K562 (cell line): ENCODE data around the gene SHB. TPM values are rescaled to one million over a fixed set of nuclear protein-coding genes. Genes with fewer than 3 reads are reported as not detected.

ENCODE experiments used
- BRF1 ChIP-seq: IDR thresholded peaks from 3 replicates; pipeline ENCODE4 v1.6.1; 2011; ENCODE audit warnings: borderline replicate concordance, mild to moderate bottlenecking; ENCODE audit not compliant: insufficient read length; ENCODE audit errors: extremely low read depth
- CEBPG ChIP-seq, 3 experiments: fragments of 200-800 bp in 1 of 3; sonication (Bioruptor generic) in 1 of 3; sonication (generic) in 1 of 3; formaldehyde crosslinking in 1 of 3; IDR thresholded peaks in 2 of 3; conservative IDR thresholded peaks in 1 of 3; 2 replicates each; pipeline versions ENCODE4 v1.6.1 to v1.8.0; 2016 to 2022; ENCODE audit warnings: missing compliant biosample characterization in 2 of 3, missing genetic modification characterization in 2 of 3, mild to moderate bottlenecking in 1 of 3, missing genetic modification reagents in 1 of 3
- EP300 ChIP-seq: IDR thresholded peaks from 2 replicates; pipeline ENCODE4 v1.6.1; 2012; ENCODE audit warnings: low read length, improper control_type of control experiment
- ETV6 ChIP-seq, 3 experiments: fragments of 150-350 bp in 1 of 3; sonication (generic) in 1 of 3; formaldehyde crosslinking in 1 of 3; IDR thresholded peaks; 2 replicates each; pipeline versions ENCODE4 v1.6.1 to v1.8.0; 2014 to 2022; ENCODE audit warnings: borderline replicate concordance in 2 of 3, low read depth in 2 of 3, antibody characterized with exemption in 1 of 3, low read length in 1 of 3, mild to moderate bottlenecking in 1 of 3, missing genetic modification reagents in 1 of 3
- FIP1L1 ChIP-seq: fragments of 200-400 bp; formaldehyde crosslinking; IDR thresholded peaks from 2 replicates; pipeline ENCODE4 v1.6.1; 2018; ENCODE audit warnings: mild to moderate bottlenecking, low read depth, low read length; ENCODE audit not compliant: poor library complexity, severe bottlenecking
- HMG20B ChIP-seq: fragments of 250-450 bp; sonication (Bioruptor Pico); IDR thresholded peaks from 2 replicates; pipeline ENCODE4 v1.5.0; 2021; ENCODE audit warnings: mild to moderate bottlenecking
- HNRNPUL1 ChIP-seq: fragments of 200-400 bp; formaldehyde crosslinking; IDR thresholded peaks from 2 replicates; pipeline ENCODE4 v1.6.1; 2017; ENCODE audit warnings: low read length
- HOXB6 ChIP-seq: fragments of 250-450 bp; sonication (Bioruptor Pico); IDR thresholded peaks from 2 replicates; pipeline ENCODE4 v1.5.1; 2022; ENCODE audit warnings: mild to moderate bottlenecking, borderline replicate concordance
- KAT8 ChIP-seq: fragments of 450-650 bp; IDR thresholded peaks from 2 replicates; pipeline ENCODE4 v1.6.1; 2016; ENCODE audit warnings: low read depth, mild to moderate bottlenecking
- MAFG ChIP-seq: fragments of 450-650 bp; conservative IDR thresholded peaks from 2 replicates; pipeline ENCODE4 v1.6.1; 2016; ENCODE audit warnings: missing genetic modification characterization, missing compliant biosample characterization
- PML ChIP-seq: IDR thresholded peaks from 2 replicates; pipeline ENCODE4 v1.6.1; 2012; ENCODE audit warnings: low read length, inconsistent platforms
- PRMT5 ChIP-seq: sonication (generic); formaldehyde crosslinking; IDR thresholded peaks from 2 replicates; pipeline ENCODE4 v1.5.0; 2020; ENCODE audit warnings: missing genetic modification reagents
- RBBP5 ChIP-seq: fragments of 200-600 bp; sonication (generic); IDR thresholded peaks from 2 replicates; pipeline ENCODE4 v1.6.1; 2012; ENCODE audit warnings: borderline replicate concordance, mild to moderate bottlenecking, low read length, control low read depth, inconsistent platforms; ENCODE audit not compliant: insufficient read depth, poor library complexity, severe bottlenecking
- ZNF830 ChIP-seq: fragments of 250-450 bp; sonication (Bioruptor Pico); IDR thresholded peaks from 2 replicates; pipeline ENCODE4 v1.5.0; 2021; ENCODE audit warnings: mild to moderate bottlenecking
- polyA plus RNA-seq, 8 experiments: library from polyadenylated mRNA; depleted of rRNA in 4 of 8; stranded (reverse) in 5 of 8; unstranded in 3 of 8; fragments of >200 nt; fragmentation: Nextera tagmentation in 2 of 8; fragmentation: Illumina TruSeq in 1 of 8; extraction: Ambion mirVana in 2 of 8; extraction: Trizol in 1 of 8; gene quantifications; 2 replicates each; pipeline versions ENCODE4 v1.2.1 to v1.2.3, GENCODE V29; 2011 to 2014; ENCODE audit warnings: inconsistent platforms in 1 of 8, missing spikeins in 1 of 8
- total RNA-seq, 7 experiments: library from RNA; depleted of rRNA in 6 of 7; stranded (reverse); fragments of >200 nt in 6 of 7; fragmentation: Illumina TruSeq in 2 of 7; extraction: Trizol in 2 of 7; gene quantifications; 2 replicates each; pipeline versions ENCODE4 v1.2.1 to v1.2.3, GENCODE V29; 2011 to 2021; ENCODE audit warnings: low replicate concordance in 1 of 7
- TF ChIP-seq, protein P1 (sequence below): IDR thresholded peaks from 3 replicates; pipeline ENCODE4 v1.6.1; 2011; ENCODE audit warnings: borderline replicate concordance, mild to moderate bottlenecking; ENCODE audit not compliant: insufficient read length, insufficient read depth
- TF ChIP-seq, protein P2 (sequence below): fragments of 450-650 bp; formaldehyde crosslinking; IDR thresholded peaks from 2 replicates; pipeline ENCODE4 v1.4.0; 2022; ENCODE audit warnings: mild to moderate bottlenecking, moderate library complexity
- TF ChIP-seq, protein P3 (sequence below): fragments of 250-450 bp; sonication (Bioruptor Pico); IDR thresholded peaks from 2 replicates; pipeline ENCODE4 v1.8.0; 2021; ENCODE audit warnings: moderate library complexity, mild to moderate bottlenecking, inconsistent platforms
- TF ChIP-seq, protein P4 (sequence below): sonication (generic); formaldehyde crosslinking; IDR thresholded peaks from 2 replicates; pipeline ENCODE4 v1.8.1; 2023; ENCODE audit warnings: mild to moderate bottlenecking, missing genetic modification reagents

The SHB gene
- total and polyA plus RNA-seq, 9 of the 15 experiments (the other 6 are each of a cell fraction or from before 2014, with no cell fraction given) = 0.78 to 16.0 (median 5.3) TPM

DNA sequence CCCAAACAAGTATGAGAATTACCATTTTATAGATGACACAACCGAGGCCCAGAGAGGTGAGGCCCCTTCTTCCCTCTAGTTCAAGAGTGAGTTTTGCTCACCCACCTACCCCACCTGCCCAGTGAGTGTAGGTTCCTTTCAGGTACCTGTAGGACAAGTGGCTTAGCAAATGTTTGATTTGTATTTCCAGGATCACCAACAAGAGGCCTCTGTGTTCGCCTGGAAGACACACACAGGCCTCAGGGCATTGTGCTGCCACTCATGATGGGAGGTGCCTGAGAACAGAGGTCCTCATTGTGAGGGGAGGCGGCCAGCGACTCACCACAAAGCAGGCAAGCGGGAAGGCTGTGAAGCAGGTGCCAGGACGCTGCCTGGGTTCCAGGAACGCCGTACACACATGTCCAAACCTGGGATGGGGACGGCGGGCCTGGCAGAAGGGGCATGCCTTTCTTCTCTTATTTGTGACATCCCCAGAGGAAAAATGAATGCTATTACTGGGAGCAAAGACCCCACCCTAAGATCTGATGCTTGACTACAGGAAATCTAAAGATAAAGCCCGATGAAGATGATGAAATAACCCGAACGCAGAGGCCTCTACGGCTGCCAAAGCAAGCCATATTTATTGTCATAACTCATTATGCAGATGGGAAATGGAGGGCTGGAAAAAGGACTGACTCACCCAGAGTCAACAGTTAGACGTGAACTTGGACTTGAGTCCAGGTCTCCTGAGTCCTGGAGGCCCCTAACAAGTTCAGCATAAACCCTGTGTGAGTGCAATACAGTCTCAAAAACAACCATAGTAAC lies 104.9 kb downstream of the SHB start (continued):
- TF ChIP-seq, protein P1, sequence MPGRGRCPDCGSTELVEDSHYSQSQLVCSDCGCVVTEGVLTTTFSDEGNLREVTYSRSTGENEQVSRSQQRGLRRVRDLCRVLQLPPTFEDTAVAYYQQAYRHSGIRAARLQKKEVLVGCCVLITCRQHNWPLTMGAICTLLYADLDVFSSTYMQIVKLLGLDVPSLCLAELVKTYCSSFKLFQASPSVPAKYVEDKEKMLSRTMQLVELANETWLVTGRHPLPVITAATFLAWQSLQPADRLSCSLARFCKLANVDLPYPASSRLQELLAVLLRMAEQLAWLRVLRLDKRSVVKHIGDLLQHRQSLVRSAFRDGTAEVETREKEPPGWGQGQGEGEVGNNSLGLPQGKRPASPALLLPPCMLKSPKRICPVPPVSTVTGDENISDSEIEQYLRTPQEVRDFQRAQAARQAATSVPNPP = no peak
- TF ChIP-seq ETV6 (IDR thresholded peaks at IDR 0.05; ENCODE audit: borderline replicate concordance in 1 of 2, low read depth in 2 of 2, low read length in 1 of 2) (no peak), ETV6 (CRISPR knock-in tag; IDR thresholded peaks at IDR 0.05; ENCODE audit: borderline replicate concordance) (no peak), KAT8 (no peak), FIP1L1 (no peak), ZNF830 (CRISPR knock-in tag) (no peak), RBBP5 (no peak), HMG20B (CRISPR knock-in tag) (no peak), PML (no peak), HNRNPUL1 (no peak), MAFG (no peak), EP300 (no peak), BRF1 (no peak), CEBPG (CRISPR knock-in tag; IDR thresholded peaks at IDR 0.05) (no peak), CEBPG (tag; conservative IDR thresholded peaks at IDR 0.05 in 1 of 2, IDR thresholded peaks at IDR 0.05 in 1 of 2) (peak; percentile 68 to 89), HOXB6 (no peak), PRMT5 (CRISPR knock-in tag) (no peak)
- TF ChIP-seq, protein P2, sequence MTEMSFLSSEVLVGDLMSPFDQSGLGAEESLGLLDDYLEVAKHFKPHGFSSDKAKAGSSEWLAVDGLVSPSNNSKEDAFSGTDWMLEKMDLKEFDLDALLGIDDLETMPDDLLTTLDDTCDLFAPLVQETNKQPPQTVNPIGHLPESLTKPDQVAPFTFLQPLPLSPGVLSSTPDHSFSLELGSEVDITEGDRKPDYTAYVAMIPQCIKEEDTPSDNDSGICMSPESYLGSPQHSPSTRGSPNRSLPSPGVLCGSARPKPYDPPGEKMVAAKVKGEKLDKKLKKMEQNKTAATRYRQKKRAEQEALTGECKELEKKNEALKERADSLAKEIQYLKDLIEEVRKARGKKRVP (CRISPR knock-in tag) = 0 out of 2 replicates have a peak, but pooled peaks have one; percentile 44
- TF ChIP-seq, protein P3, sequence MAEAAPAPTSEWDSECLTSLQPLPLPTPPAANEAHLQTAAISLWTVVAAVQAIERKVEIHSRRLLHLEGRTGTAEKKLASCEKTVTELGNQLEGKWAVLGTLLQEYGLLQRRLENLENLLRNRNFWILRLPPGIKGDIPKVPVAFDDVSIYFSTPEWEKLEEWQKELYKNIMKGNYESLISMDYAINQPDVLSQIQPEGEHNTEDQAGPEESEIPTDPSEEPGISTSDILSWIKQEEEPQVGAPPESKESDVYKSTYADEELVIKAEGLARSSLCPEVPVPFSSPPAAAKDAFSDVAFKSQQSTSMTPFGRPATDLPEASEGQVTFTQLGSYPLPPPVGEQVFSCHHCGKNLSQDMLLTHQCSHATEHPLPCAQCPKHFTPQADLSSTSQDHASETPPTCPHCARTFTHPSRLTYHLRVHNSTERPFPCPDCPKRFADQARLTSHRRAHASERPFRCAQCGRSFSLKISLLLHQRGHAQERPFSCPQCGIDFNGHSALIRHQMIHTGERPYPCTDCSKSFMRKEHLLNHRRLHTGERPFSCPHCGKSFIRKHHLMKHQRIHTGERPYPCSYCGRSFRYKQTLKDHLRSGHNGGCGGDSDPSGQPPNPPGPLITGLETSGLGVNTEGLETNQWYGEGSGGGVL (CRISPR knock-in tag) = no peak
- TF ChIP-seq, protein P4, sequence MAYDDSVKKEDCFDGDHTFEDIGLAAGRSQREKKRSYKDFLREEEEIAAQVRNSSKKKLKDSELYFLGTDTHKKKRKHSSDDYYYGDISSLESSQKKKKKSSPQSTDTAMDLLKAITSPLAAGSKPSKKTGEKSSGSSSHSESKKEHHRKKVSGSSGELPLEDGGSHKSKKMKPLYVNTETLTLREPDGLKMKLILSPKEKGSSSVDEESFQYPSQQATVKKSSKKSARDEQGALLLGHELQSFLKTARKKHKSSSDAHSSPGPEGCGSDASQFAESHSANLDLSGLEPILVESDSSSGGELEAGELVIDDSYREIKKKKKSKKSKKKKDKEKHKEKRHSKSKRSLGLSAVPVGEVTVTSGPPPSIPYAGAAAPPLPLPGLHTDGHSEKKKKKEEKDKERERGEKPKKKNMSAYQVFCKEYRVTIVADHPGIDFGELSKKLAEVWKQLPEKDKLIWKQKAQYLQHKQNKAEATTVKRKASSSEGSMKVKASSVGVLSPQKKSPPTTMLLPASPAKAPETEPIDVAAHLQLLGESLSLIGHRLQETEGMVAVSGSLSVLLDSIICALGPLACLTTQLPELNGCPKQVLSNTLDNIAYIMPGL (CRISPR knock-in tag) = no peak
